ENCODE measurements around the gene PCDHGA11. TPM values are rescaled to one million over a fixed set of nuclear protein-coding genes. Genes with fewer than 3 reads are reported as not detected.
"Not testable (repeated sequence)": the region's sequence is repeated elsewhere in the genome, so short reads cannot be mapped to it uniquely, and the experiment has no call there.

Gene PCDHGA11
- total and polyA plus RNA-seq, 8 donors = 2.5 to 4.1 (median 3.4) TPM

DNA sequence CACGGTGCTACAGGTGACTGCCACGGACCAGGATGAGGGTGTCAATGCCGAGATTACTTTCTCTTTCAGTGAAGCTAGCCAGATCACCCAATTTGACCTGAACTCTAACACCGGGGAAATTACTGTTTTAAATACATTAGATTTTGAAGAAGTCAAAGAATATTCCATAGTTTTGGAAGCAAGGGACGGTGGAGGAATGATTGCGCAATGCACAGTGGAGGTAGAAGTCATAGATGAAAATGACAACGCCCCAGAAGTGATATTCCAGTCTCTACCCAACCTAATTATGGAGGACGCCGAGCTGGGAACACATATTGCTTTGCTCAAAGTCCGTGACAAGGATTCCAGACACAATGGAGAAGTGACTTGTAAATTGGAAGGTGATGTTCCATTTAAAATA is 32.2 kb upstream of the PCDHGA11 start:
- intact Hi-C loops (cut with DNase I) = no loop called here

GRCh38 chr5:141389153-141390042 is 31.5 kb upstream of the PCDHGA11 start:
- no peaks in the 10 kb centered on the region for H3K4me1 ChIP-seq
- no peaks in the 10 kb centered on the region for H3K36me3 ChIP-seq
- H3K27me3 ChIP-seq = peaks cover 5 to 90% of the 10 kb centered on the region in 2 donors
- TF ChIP-seq, protein P1, sequence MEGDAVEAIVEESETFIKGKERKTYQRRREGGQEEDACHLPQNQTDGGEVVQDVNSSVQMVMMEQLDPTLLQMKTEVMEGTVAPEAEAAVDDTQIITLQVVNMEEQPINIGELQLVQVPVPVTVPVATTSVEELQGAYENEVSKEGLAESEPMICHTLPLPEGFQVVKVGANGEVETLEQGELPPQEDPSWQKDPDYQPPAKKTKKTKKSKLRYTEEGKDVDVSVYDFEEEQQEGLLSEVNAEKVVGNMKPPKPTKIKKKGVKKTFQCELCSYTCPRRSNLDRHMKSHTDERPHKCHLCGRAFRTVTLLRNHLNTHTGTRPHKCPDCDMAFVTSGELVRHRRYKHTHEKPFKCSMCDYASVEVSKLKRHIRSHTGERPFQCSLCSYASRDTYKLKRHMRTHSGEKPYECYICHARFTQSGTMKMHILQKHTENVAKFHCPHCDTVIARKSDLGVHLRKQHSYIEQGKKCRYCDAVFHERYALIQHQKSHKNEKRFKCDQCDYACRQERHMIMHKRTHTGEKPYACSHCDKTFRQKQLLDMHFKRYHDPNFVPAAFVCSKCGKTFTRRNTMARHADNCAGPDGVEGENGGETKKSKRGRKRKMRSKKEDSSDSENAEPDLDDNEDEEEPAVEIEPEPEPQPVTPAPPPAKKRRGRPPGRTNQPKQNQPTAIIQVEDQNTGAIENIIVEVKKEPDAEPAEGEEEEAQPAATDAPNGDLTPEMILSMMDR (IDR thresholded peaks at IDR 0.05) = no peak
- H3K4me3 ChIP-seq = no peak overlapping the region
- no peak overlapping the region for H3K27ac ChIP-seq
- H3K9me3 ChIP-seq = peaks cover 0 to 91% of the 10 kb centered on the region in 2 donors
- ATAC-seq (no peak), DNase-seq (no peak)
- intact Hi-C loops (cut with DNase I) = loop anchor here in 1 of 2 donors (5.0 kb wide), 1 partner anchor 43 kb away; the partner anchor contains the start of gene PCDHGA12

More for the DNA sequence above, 32.2 kb upstream of the PCDHGA11 start:
- ATAC-seq = no peak
- TF ChIP-seq, protein P1 (IDR thresholded peaks at IDR 0.05) = no peak
- DNase-seq = no peak
- H3K27me3 ChIP-seq = peaks cover 5 to 90% of the 10 kb centered on the region in 2 donors
- H3K4me1 ChIP-seq = no peaks in the 10 kb centered on the region
- no peak overlapping the region for H3K4me3 ChIP-seq
- no peaks in the 10 kb centered on the region for H3K36me3 ChIP-seq
- H3K27ac ChIP-seq = no peak overlapping the region
- peaks cover 0 to 92% of the 10 kb centered on the region in 2 donors for H3K9me3 ChIP-seq

DNA sequence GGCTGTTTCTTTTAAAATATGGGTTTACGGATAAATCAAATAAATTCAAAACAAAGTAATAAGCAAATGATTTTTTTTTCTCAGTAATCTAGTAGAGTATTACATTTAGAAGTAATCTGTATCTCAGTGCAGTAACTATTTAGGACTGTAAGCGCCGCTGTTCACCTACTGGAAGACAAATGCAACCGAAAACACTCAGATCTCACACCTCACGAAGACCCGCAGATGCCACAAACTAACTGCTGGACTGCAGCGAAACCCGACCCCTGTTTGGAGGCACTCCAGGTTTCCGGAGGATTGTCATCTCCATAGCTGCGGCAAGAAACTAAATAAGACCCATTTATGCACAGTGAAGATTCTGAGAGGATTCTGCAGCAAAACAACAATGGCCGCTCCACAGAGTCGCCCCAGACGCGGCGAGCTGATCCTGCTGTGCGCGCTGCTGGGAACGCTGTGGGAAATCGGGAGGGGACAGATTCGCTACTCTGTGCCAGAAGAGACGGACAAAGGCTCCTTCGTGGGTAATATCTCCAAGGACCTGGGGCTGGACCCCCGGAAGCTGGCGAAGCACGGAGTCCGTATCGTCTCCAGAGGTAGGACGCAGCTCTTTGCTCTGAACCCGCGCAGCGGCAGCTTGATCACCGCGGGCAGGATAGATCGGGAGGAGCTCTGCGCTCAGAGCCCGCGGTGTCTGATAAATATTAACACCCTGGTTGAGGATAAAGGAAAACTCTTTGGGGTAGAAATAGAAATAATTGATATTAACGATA is 28.2 kb upstream of the PCDHGA11 start, which contains the start of gene PCDHGA8:
Gene PCDHGA8, plus strand, starts transcription at position 205 of the 770 bp plus-strand sequence. Its CDS starts 181 bp downstream, at position 386.
- intact Hi-C loops (cut with DNase I) = loop anchor here in 1 of 2 donors (5.0 kb wide), 1 partner anchor 40 kb away; the partner anchor contains the start of gene PCDHGA12
- Histone ChIP-seq H3K36me3 (no peaks in the 10 kb centered on the region), H3K27ac (no peak within 1 kb of the TSS), H3K4me1 (no peaks in the 10 kb centered on the region), H3K4me3 (no peak within 1 kb of the TSS), H3K9me3 (peaks cover 0 to 73% of the 10 kb centered on the region in 2 donors), H3K27me3 (peaks cover 5 to 89% of the 10 kb centered on the region in 2 donors)
- DNase-seq (no peak), ATAC-seq (no peak)
- TF ChIP-seq, protein P1 (IDR thresholded peaks at IDR 0.05) = no peak

DNA sequence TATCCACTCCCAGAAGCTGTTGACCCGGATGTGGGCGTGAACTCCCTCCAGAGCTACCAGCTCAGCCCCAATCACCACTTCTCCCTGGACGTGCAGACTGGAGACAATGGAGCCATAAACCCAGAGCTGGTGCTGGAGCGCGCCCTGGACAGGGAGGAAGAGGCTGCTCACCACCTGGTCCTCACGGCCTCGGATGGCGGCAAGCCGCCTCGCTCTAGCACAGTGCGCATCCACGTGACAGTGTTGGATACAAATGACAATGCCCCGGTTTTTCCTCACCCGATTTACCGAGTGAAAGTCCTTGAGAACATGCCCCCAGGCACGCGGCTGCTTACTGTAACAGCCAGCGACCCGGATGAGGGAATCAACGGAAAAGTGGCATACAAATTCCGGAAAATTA is 27.6 kb upstream of the PCDHGA11 start:
- ATAC-seq (no peak), DNase-seq (no peak)
- Histone ChIP-seq H3K27ac (no peak overlapping the region), H3K9me3 (peaks cover 0 to 74% of the 10 kb centered on the region in 2 donors), H3K27me3 (peaks cover 5 to 89% of the 10 kb centered on the region in 2 donors), H3K36me3 (no peaks in the 10 kb centered on the region), H3K4me1 (no peaks in the 10 kb centered on the region), H3K4me3 (no peak overlapping the region)
- TF ChIP-seq, protein P1 (IDR thresholded peaks at IDR 0.05) = no peak
- intact Hi-C loops (cut with DNase I) = loop anchor here in 1 of 2 donors (5.0 kb wide), 1 partner anchor 39 kb away; the partner anchor contains the start of gene PCDHGA12

DNA sequence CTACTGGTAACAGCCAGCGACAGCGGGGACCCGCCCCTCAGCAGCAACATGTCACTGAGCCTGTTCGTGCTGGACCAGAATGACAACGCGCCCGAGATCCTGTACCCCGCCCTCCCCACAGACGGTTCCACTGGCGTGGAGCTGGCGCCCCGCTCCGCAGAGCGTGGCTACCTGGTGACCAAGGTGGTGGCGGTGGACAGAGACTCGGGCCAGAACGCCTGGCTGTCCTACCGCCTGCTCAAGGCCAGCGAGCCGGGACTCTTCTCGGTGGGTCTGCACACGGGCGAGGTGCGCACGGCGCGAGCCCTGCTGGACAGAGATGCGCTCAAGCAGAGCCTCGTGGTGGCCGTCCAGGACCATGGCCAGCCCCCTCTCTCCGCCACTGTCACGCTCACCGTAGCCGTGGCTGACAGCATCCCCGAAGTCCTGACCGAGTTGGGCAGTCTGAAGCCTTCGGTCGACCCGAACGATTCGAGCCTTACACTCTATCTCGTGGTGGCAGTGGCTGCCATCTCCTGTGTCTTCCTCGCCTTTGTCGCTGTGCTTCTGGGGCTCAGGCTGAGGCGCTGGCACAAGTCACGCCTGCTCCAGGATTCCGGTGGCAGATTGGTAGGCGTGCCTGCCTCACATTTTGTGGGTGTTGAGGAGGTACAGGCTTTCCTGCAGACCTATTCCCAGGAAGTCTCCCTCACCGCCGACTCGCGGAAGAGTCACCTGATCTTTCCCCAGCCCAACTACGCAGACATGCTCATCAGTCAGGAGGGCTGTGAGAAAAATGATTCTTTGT is 26.3 kb upstream of the PCDHGA11 start:
- Histone ChIP-seq H3K27me3 (peaks cover 16 to 89% of the 10 kb centered on the region in 2 donors), H3K9me3 (peaks cover 0 to 73% of the 10 kb centered on the region in 2 donors)
- H3K4me1 ChIP-seq, H3K36me3 ChIP-seq, DNase-seq, ATAC-seq, H3K4me3 ChIP-seq, H3K27ac ChIP-seq: not testable (repeated sequence)
- intact Hi-C loops (cut with DNase I) = loop anchor here in 1 of 2 donors (5.0 kb wide), 1 partner anchor 38 kb away; the partner anchor contains the start of gene PCDHGA12
